ENCODE results near the gene AREL1.
"Not testable (repeated sequence)": the region's sequence is repeated elsewhere in the genome, so short reads cannot be mapped to it uniquely, and the experiment has no call there.

The AREL1 gene

GRCh38 chr14:74712499-74713394 is at the start of gene AREL1, which contains the start of gene FCF1:
Gene AREL1 (minus strand): TSS chr14:74713080. CDS start chr14:74685615, 27,465 bp downstream.
Gene FCF1 (plus strand): TSS chr14:74713144. CDS start chr14:74713198, 54 bp downstream.
- DNase-seq: peak; percentile 71

- DNase-seq: not testable (repeated sequence)
Observed at GRCh38 chr14:74758505-74758904, 45.6 kb upstream of the AREL1 start.

- DNase-seq: no peak
Observed at GRCh38 chr14:74756326-74756725, 43.4 kb upstream of the AREL1 start.

- no peak for DNase-seq
Observed at GRCh38 chr14:74754899-74755298, 42.0 kb upstream of the AREL1 start.

- no peak for DNase-seq
Observed at GRCh38 chr14:74754157-74754556, 41.3 kb upstream of the AREL1 start.

- no peak for DNase-seq
Observed at GRCh38 chr14:74747237-74747636, 34.4 kb upstream of the AREL1 start.

- no peak for DNase-seq
Observed at GRCh38 chr14:74739293-74740030, 26.6 kb upstream of the AREL1 start.

- no peak for DNase-seq
Observed at GRCh38 chr14:74737753-74738325, 25.0 kb upstream of the AREL1 start.

GRCh38 chr14:74735125-74735524 is 22.2 kb upstream of the AREL1 start:
- no peak for DNase-seq

- no peak for DNase-seq
Observed at GRCh38 chr14:74733221-74733620, 20.3 kb upstream of the AREL1 start.

- no peak for DNase-seq
Observed at GRCh38 chr14:74732387-74732786, 19.5 kb upstream of the AREL1 start.

- no peak for DNase-seq
Observed at GRCh38 chr14:74723134-74723533, 10.3 kb upstream of the AREL1 start.

- DNase-seq: no peak
Observed at GRCh38 chr14:74720526-74720925, 7.6 kb upstream of the AREL1 start.

GRCh38 chr14:74713395-74713735 is 485 bp upstream of the AREL1 start:
- no peak for DNase-seq

- DNase-seq: no peak
Observed at GRCh38 chr14:74711651-74712050, 1.2 kb downstream of the AREL1 start.

- no peak for DNase-seq
Observed at GRCh38 chr14:74710480-74710879, 2.4 kb downstream of the AREL1 start.

GRCh38 chr14:74705613-74706500 is 7.0 kb downstream of the AREL1 start:
- DNase-seq: no peak

- no peak for DNase-seq
Observed at GRCh38 chr14:74704656-74705055, 8.2 kb downstream of the AREL1 start.

- DNase-seq: no peak
Observed at GRCh38 chr14:74703043-74703442, 9.8 kb downstream of the AREL1 start.

GRCh38 chr14:74702293-74702692 is 10.6 kb downstream of the AREL1 start:
- no peak for DNase-seq

GRCh38 chr14:74698465-74698864 is 14.4 kb downstream of the AREL1 start:
- DNase-seq: no peak

GRCh38 chr14:74697976-74698375 is 14.9 kb downstream of the AREL1 start:
- no peak for DNase-seq

- DNase-seq: no peak
Observed at GRCh38 chr14:74697543-74697942, 15.3 kb downstream of the AREL1 start.
